ENCODE data around the gene NGLY1.

- TF ChIP-seq EZH2 (IDR thresholded peaks at IDR 0.05; ENCODE audit: insufficient read depth, poor library complexity, severe bottlenecking) (no peak), EZH2phosphoT487 (IDR thresholded peaks at IDR 0.05; ENCODE audit: insufficient read depth, low read depth) (no peak)
Observed at GRCh38 chr3:25674670-25675069, 108.6 kb downstream of the NGLY1 start.
